GM03348 (cell line): ENCODE measurements around the gene COL16A1.

ENCODE experiments used
- DNase-seq: peaks from one replicate; pipeline ENCODE4 v3.0.0; 2012; ENCODE audit warnings: low spot score

Gene COL16A1

DNA sequence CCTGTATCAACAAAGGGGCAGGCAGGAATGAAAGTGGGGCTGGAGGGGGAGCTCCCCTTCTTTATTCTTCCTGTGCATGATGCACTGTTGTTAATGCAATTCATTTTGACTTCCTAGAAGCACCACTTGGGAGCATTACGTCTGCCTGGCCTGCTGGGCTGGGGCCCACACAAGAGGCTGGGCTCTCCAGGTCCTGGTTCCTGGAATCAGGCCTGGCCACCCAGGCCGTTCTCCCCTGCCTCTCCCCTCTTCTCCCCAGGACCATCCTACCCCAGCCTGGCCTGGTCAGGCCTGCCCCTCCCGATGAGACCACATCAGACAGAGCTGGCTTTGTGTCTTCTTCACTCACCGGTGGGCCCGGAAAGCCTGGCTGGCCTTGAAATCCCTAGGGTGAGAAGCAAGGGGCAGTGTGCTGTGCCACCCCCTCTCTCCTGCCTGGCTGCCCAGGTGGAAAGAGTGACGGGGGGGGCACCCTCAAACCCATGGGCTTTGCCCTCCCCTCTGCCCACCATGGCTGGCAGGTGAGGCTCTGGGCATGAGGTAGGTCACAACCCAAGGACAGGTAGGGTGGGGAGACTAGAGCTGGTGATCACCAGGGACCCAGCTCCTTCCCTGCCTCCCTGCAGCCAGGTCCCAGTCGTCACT lies 38.5 kb downstream of the COL16A1 start:
- no peak for DNase-seq

DNA sequence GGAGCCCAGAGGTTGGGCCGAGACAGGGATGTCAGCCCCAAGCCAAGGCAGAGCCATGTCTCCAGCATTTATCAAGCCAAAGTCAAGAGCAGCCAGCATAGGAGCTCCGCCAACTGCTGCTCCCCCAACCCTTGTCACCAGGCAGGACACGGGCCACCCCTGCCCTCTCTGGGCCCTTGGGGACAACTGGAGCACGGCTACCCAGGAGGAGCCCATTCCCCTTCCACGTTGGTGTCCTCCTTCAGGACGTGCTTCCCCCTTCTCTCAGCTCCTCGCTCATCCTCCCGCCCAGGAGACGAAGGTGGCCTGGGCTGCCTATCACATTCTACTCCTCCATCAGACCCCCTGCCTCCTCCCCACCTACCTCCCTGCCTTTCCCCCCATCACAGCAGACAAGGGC lies 39.3 kb downstream of the COL16A1 start:
- no peak for DNase-seq

DNA sequence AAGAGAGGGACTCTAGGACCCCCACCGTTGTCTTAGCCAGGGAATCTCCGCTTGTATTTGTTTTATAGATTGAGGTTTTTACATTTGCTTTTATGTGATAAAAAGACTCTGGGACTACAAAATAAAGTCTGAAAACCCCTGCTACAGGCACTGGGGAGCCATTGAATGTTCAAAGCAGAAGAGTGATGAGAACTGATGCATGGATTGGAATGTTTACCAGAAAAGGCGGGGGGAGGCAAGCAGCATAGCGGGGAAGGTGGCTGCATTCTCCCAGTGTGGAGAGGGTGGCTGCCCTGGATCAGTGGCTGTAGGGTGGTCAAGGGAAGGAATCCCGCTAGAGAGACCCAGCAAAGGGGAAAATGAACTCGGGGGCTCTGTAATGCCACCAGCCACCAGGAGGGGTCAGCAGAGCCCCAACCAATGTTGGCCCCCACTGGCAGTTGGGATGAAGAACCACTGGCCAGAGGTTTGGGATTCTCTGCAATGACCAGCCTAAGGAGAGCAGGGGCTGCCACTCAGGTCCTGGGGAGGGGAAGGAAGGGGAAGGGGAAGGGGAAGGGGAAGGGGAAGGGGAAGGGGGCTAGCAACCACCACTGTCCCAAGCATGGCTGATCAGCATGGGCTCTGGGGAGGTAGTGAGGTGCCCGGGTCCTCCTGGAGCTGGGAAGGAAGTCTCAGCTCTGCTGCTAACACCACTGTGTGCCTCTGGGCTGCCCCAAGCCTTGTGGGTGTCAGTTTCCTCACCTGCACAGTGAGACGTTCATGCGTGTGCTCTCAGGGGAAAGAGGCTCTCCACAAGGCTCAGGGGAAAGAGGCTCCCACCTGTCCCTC lies 40.0 kb downstream of the COL16A1 start:
- DNase-seq = peak; percentile 86

DNA sequence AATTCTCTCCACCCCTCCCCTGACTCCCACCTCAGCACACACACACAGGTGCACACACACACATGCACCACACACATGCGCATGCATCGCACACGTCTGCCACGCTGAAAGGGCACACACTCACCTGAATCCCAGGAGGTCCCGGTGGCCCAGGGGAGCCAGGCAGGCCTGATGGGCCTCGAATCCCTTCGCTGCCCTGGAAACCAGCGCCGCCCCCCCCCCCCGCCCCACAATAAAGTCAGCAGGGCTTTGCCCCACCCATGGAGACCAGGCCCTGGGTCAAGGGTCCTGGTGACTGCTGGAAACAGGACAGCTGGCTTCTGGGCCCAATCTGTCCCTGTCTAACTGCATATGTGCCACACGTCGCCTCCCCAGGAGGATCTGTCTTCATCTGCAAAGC lies 41.4 kb downstream of the COL16A1 start:
- DNase-seq = no peak

DNA sequence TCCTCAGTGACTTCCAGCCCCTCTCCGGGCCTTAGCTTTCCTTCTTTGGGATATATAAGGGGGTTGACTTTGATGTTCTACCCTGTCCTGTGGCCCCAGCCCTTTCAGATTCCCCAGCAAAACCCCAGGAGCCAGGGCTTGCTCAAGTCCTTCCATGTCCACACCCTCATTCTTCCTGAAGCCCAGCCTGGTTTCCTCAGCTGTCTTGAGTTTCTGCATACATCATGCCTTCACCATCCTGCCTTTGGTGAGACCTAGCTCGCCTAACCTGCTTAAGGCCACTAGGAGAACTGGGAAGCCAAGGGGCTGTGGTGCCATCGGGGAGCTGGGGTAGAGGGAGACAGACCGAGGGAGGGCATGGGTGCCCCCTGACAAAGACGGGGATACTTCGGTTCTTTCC lies 42.0 kb downstream of the COL16A1 start:
- no peak for DNase-seq

DNA sequence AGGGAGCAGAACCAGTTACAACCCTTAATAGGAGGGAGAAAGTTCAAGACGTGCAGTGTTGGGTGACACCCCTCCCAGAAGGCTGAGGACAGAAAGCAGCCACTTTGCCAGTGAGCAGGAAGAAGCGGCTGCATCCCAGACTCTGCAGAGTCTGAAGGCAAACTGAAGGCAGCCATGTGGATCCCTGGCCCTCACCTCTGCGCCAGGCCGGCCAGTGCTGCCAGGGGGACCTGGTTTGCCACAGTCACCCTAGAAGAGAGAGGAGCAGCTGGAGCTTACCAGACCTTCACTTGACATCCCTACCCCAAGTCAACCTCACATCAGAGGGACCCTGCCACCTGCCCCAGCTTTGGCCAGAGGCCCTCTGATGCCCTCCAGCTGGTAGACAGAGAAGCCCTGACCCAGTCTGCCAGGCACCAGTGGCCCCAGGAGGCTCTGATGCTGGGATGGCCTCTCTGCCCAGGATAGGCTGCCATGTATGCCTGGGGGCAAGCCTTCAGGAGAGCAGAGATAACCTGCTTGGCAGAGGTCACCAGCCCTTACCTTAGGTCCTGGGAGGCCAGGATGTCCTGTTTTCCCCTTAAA lies 42.9 kb downstream of the COL16A1 start:
- no peak for DNase-seq

DNA sequence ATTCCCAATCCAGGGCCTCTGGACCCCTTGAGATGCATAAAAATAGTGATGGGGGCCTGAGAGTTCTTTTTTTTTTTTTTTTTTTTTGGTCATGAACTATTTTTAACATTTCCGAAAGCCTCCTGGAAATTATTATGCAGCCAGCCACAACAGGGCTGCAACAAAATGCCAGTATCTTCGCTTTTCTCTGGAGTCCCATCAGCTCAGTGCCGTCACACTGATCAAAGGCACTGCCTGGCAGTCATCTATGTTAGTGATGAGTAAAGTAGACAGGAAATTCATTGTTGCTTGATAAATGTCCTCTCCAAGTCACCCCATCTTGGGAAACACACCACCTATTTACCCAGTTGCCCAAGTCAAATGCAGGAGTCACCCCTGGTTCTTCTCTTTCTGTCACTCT lies 43.9 kb downstream of the COL16A1 start:
- no peak for DNase-seq

DNA sequence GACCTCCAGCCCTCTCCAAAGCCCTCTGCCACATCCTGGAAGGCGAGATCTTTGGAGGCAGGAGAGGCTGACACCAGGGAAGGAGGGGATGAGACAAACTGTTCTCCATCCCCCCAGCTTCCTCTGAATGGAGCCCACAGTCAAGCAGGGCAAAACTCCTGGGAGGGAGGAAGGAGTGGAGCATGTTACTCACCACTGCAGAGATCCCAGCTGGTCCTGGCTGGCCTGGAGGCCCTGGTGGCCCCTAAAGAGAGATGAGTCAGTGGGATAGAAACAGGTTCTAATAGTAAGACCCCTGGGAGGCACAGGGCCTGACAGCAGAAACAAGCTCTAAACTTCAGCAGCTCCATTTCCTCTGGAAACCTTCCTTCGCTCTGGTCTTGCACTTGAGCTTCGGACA lies 45.1 kb downstream of the COL16A1 start:
- DNase-seq = no peak

DNA sequence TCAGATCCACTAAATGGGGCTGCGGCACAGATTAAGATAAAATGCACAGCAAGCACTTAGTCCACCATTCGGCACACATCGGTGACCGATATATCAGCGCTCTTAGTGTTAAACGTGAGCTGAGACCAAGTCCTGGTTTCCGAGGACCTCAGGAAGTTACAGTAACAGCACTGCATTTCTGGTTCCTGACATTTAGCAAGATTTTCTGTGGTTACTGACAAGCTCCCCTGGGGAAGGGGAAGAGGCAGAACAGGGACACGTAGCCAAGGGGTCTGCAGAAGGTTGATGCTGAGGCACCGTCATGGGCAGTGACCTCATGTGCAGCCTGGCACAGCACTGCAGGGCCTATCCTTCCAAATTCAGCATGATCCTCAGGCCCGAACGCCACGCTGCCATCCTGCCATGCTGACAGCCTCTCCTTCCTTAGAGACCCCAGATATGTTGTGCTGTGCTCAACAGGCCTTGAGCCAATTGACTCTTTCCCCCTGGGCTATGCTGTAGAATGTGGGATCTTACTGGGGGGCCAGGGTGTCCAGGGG lies 45.8 kb downstream of the COL16A1 start:
- DNase-seq = no peak

DNA sequence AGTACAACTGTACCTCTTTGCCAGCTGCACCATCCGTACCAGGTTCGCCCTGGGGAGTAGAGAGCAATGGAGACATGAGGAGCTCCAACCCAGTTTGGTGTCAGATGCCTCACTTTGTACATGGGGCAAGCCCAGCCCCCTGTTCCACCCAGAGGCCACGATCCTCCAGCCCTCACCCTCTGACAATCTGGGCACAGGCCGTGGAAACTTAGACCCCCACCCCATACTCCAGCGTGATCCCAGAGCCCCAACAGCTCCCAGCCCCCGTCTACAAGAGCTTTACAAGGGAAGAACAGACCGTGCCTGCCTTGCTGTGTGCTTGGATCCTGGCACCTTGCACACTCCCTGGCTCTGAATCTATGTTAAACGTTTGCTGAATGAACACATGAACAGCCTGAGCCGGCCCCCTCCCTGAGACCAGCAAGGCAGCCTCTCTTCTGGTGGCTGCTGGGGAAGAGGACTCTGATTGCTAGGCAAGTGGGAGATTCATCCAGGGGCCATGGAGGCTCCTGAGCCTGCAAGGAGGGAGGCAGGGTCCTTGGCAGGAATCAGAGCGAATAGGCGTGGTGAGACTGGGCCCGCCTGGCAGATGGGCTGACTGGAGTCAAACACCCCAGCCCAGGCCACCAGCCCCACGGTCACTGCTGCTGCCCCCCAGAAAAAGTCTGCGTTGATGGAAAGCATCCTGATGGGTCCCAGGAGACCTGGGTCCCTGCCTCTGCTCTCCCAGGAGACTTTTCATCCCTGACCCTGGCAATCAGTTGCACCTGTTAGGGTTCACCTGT lies 46.6 kb downstream of the COL16A1 start:
- DNase-seq = no peak

DNA sequence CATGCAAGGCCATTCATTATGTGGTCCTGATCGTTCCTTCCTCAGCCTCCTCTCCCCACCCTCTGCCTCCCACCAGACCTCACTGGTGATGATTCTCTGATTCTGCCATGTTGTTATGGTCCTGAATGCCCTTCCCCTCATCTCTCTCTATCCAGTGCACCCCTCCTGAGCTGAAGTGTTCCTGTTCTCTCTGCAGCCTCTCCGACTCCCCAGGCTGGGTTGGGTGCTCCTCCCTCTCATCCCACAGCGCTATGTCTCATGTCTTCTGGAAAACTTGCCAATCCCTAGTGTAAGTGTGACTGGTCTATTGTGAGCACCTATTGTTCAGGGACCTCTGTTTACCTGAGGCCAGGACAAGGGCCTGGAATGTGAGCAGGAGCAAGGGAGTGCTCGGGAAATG lies 48.1 kb downstream of the COL16A1 start:
- no peak for DNase-seq

DNA sequence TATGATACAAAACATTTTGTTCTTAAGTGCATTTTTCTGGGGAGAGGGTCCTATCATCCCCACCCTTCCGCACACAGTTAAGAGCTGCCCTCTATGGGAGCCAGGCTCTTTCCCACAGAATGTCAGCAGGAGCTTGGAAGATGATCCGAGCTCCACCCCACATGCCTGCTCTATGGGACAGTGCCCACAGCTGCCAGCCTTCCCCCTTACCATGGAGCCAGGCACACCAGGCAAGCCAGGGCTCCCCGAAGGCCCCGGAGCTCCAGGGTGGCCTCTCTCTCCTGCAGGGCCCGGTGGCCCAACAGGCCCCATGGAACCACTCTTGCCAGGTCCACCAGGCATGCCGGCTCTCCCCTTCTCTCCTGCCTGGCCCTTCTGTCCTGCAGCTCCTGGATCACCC lies 48.7 kb downstream of the COL16A1 start:
- no peak for DNase-seq

DNA sequence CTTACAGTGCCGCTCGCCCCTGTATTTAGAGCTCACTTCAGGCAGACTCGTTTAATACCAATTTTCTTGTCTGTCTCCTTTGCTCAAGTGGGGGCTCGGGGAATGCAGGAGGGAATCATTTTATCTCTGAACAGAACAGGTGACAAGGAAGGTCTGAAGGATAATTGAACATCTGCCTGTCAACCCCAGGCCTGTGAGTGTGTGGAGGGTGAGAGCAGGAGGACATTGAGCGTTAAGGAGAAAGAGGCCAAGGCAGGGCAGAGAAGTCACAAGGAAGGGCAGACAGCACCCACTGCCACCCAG lies 49.4 kb downstream of the COL16A1 start:
- no peak for DNase-seq

DNA sequence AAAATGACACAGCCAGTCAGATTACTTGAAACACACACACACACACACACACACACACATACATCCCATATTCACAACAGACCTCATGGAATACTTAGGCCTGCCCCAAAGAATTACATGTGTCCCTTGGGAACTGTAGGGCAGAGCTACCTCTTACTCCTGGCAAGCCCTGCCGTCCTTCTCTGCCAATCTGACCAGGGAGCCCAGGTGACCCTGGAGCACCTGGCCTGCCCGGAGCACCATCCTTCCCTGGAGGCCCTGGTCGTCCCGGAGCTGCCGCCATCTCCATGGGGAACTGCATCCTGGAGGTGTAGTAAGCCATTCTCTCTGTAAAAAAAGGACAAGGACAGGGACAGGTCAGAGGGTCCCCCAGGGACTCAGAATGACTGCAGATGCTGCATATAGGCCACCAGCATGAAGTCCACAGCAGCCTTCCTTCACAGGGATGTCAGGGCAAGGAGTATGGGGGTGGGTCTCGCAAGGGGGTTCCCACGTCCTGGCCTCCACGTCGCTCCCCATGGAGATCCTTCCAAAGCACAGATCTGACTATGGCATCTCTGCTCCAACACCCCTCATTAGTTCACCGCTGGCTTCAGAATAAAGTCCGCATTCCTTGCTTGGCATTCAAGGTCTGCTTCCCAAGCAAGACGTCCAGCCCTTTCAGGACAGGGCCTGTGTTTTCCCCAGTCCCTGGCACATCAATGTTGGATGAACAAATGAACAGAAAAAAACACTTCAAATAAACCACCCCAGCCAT lies 49.9 kb downstream of the COL16A1 start:
- no peak for DNase-seq

DNA sequence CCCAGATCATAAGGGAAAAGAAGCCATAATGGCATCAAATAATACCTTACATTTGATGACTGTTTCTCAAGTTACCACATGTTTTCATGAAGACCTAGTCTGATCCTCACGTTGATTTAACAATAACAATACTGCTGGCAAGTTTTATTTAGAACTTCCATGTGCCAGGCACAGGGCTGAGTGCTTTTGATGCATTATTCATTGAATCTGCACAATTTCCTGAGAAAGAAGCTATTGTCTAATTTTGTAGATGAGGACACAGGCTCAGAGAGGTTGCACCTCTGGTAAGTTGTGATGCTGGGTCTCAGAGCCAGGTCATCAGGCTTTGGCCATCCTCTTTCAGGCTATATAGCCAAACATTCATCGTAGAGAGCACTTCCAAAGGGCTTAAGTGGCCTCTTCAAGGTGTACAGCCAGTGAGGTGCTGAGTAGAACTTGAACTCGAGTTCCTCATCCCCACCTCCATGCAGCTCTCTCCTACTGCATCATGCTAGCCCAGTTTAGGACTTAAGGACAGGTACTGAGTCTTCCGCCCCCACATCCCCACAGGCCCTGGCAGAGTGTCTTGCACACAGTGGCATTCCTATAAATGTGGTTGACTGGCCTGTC lies 50.8 kb downstream of the COL16A1 start:
- no peak for DNase-seq

DNA sequence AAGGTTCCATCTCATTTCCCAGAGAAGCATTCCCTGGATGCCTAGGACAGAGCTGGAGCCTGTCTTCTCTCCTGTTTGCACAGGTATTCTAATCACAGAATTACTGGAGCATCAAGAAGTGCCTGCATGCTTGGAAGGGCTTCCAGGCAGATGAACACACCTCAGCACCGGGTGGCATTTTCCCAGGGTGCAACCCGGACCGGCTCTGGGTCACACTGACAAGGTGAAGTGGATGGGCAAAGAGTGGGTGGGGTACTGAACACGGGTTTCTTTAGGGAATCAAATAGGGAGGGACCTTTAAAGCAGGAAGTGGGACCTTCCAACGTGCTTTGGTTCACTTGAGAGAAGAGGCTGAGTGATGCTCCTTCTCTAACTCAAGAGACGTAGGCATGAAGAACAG lies 52.1 kb downstream of the COL16A1 start:
- DNase-seq = no peak

DNA sequence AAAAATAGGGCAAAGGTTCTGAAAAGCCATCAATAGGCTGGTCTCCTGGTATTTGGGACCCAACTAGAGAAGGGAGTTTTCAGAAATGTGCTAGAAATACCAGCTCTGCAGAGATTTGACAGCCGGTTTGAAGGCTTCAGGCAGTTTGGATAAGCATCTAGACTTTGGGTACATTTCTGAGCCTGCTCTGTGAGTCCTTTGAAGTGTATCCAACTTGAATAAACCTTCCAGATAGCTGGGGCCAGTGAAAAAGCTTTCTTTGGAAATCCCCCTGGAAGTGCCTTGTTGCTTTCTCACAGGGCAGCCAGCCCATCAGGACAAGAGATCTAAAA lies 52.8 kb downstream of the COL16A1 start:
- DNase-seq = no peak

DNA sequence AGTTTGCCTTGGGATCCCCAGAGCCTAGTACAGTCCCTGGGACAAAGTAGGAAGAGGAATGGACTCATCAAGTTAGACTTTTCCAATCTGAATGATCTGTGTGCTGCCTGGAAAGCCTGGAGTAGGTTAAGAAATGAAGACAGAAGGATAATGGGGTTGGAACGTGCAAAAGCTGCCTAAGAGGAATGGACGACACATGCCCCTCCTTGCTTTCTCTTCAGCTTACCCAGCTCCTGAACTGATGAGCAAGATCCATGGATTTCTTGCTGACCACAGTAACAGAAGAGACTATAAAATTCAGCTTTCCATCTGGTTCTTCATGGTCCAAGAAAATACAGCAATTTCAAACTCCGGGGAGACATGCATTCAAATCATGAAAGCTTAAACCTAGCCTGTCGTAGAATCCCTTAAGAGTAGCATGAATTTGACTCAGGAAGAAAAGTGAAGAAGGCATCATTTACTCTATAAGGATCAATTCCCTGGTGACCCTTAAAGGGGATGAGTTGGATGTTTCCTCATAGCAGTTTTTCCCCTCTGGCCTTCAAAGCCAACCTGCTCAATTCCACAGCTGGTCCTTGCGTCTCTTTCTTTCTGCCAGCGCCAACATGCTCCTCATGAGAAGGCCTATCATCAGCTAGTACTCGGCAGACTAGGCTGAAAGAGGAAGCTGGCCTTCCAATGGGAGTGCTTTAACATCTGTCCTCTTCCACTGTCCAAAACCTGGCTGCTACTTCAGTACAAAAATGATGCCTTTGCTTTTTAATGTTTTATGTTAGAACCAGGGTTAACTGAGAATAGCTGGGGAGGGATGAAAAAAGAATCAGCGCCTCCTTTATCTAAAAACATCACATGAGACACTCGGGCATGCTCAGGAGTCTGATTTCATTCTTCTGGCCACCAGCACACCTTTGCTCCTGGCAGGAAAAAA lies 53.4 kb downstream of the COL16A1 start:
- DNase-seq = no peak

DNA sequence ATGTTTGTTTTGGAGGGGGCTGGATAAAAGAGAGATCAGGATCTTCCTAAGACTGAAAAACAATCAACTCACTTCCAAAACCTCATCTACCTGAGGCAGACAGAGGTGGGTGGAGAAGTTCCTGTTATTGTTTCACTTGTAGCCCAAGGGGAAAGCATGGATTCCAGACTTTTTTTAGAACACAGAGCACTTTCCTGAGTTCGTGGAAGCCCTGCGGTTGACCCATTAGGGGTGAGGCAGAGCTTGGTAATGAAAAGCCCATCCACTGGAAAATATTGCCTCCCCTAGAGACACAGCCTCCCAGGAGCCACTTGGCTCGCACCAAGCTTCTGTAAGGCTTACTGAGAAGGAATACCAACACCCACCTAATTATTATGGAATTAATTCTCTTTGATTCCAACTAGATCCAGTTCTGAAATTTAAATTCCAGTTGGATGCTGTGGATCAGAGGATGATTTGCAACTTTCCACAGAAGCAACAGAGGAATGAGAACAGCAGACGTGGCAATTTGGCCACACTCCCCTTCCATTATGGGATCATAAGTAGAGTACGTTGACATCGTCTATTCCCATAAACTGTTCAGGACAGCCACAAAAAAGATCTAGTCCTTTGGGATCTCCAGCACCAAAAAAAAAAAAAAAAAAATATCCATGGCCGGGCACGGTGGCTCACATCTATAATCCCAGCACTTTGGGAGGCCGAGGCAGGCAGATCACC lies 55.0 kb downstream of the COL16A1 start:
- no peak for DNase-seq

DNA sequence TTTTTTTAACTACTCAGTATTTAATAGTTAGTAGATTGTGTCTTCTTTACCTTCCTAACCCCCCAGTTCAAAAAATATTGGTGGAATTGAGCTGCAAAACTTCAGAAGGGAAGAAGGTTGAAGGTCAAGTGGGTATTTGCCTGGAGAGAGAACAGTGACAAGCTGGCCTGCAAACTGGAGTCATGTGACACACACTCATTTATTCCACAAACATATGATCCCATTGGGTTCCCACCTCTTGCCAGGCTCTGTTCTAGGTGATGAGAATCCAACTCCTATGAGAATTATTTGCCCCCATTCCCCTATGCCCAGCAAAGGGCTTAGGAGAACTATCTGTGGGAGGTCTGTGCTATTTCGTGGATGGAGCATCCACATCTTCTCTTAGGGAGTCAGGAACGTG lies 55.6 kb downstream of the COL16A1 start:
- no peak for DNase-seq
